H1 (cell line): ENCODE measurements around the gene ASCC1. TPM values are rescaled to one million over a fixed set of nuclear protein-coding genes. Genes with fewer than 3 reads are reported as not detected.
A peak's percentile ranks its signal among the peaks of the same experiment; 100 is the strongest.

Experiments
- CTCF ChIA-PET: fragments of 300-600 bp; sonication (Branson Sonifier 250); formaldehyde crosslinking; loops from one replicate; lab custom pipeline; 2021; ENCODE audit not compliant: partially characterized antibody; lab: Charles Lee
- POLR2A ChIA-PET: fragments of 300-600 bp; sonication (Branson Sonifier 250); formaldehyde crosslinking; loops from one replicate; lab custom pipeline; 2021; ENCODE audit warnings: inconsistent platforms; ENCODE audit not compliant: partially characterized antibody; lab: Charles Lee
- DNase-seq, 2 experiments: peaks; one replicate each; pipeline versions ENCODE4 v3.0.0 to v3.0.0-alpha.2; 2010 to 2022; ENCODE audit warnings: low spot score in 2 of 2, low read depth in 1 of 2, mixed read lengths in 1 of 2
- FAIRE-seq: peaks from 2 replicates; lab custom pipeline; 2011; peaks lifted over from hg19 to GRCh38; lab: Jason Lieb, UNC
- H2AFZ ChIP-seq: 2 replicates; pipeline ENCODE4 v1.8.1; 2012; ENCODE audit warnings: low read length, inconsistent platforms
- H2AK5ac ChIP-seq: 2 replicates; pipeline ENCODE4 v1.6.1; 2013; ENCODE audit warnings: low read depth, low read length
- H2BK120ac ChIP-seq: replicated peaks from 2 replicates; pipeline ENCODE3; 2013; ENCODE audit warnings: low read depth, low read length, inconsistent platforms
- H2BK12ac ChIP-seq: 2 replicates; pipeline ENCODE4 v1.6.1; 2013; ENCODE audit warnings: low read depth, low read length
- H2BK15ac ChIP-seq: 2 replicates; pipeline ENCODE4 v1.6.1; 2013; ENCODE audit warnings: low read length
- H2BK20ac ChIP-seq: 2 replicates; pipeline ENCODE4 v1.6.1; 2013; ENCODE audit warnings: low read length
- H2BK5ac ChIP-seq: 2 replicates; pipeline ENCODE4 v1.6.1; 2013; ENCODE audit warnings: low read depth, low read length
- H3K14ac ChIP-seq: 2 replicates; pipeline ENCODE4 v1.6.1; 2013; ENCODE audit warnings: inconsistent platforms; ENCODE audit not compliant: insufficient read length
- H3K18ac ChIP-seq: 2 replicates; pipeline ENCODE4 v1.6.1; 2013; ENCODE audit warnings: low read length; ENCODE audit errors: extremely low read depth
- H3K23ac ChIP-seq: 2 replicates; pipeline ENCODE4 v1.6.1; 2013; ENCODE audit warnings: inconsistent platforms; ENCODE audit not compliant: insufficient read length
- H3K23me2 ChIP-seq: 2 replicates; pipeline ENCODE4 v1.6.1; 2013; ENCODE audit warnings: low read depth, low read length
- H3K27ac ChIP-seq: 2 replicates; pipeline ENCODE4 v1.6.1; 2011; ENCODE audit warnings: low read depth, low read length, inconsistent platforms
- H3K27me3 ChIP-seq, 4 experiments: replicated peaks in 1 of 4; 1 replicate in 1 of 4; 2 replicates in 3 of 4; pipeline versions ENCODE4 v1.6.1 to v1.8.1; 2011 to 2013; ENCODE audit warnings: low read length in 3 of 4, mild to moderate bottlenecking in 3 of 4, inconsistent platforms in 2 of 4, mixed read lengths in 2 of 4, moderate library complexity in 1 of 4; ENCODE audit not compliant: control insufficient read depth in 3 of 4, insufficient read depth in 3 of 4; ENCODE audit errors: extremely low read depth in 1 of 4
- H3K36me3 ChIP-seq, 4 experiments: 2 replicates each; pipeline versions ENCODE4 v1.6.1 to v1.8.1; 2011 to 2013; ENCODE audit warnings: mild to moderate bottlenecking in 4 of 4, low read length in 3 of 4, moderate library complexity in 2 of 4, control low read depth in 1 of 4, inconsistent platforms in 1 of 4; ENCODE audit not compliant: insufficient read depth in 4 of 4, control insufficient read depth in 2 of 4
- H3K4ac ChIP-seq: replicated peaks from 2 replicates; pipeline ENCODE3; 2013; ENCODE audit warnings: low read length, low read depth, mixed read lengths, inconsistent platforms; ENCODE audit not compliant: insufficient read length
- H3K4me1 ChIP-seq, 4 experiments: replicated peaks in 1 of 4; 1 replicate in 1 of 4; 2 replicates in 3 of 4; pipeline versions ENCODE4 v1.6.1 to v1.8.1; 2011 to 2013; ENCODE audit warnings: low read length in 3 of 4, inconsistent platforms in 2 of 4, mixed read lengths in 1 of 4; ENCODE audit not compliant: insufficient read depth in 4 of 4, control insufficient read depth in 3 of 4
- H3K4me2 ChIP-seq, 2 experiments: 2 replicates each; pipeline versions ENCODE4 v1.6.1 to v1.8.1; 2011 to 2013; ENCODE audit warnings: low read depth in 2 of 2, low read length in 2 of 2, control low read depth in 1 of 2, inconsistent platforms in 1 of 2, mild to moderate bottlenecking in 1 of 2; ENCODE audit not compliant: insufficient read depth in 1 of 2
- H3K4me3 ChIP-seq, 4 experiments: fragments of 200-600, 300-600 bp in 1 of 4; sonication (generic), shearing (Covaris generic), sonication (Bioruptor Twin) in 1 of 4; 2 replicates each; pipeline versions ENCODE4 v1.5.1 to v1.8.1; 2011 to 2016; ENCODE audit warnings: low read length in 4 of 4, low read depth in 3 of 4, control low read depth in 2 of 4, inconsistent platforms in 2 of 4, mild to moderate bottlenecking in 2 of 4, mixed read lengths in 1 of 4, moderate library complexity in 1 of 4; ENCODE audit not compliant: insufficient read depth in 2 of 4; ENCODE audit errors: extremely low read depth in 1 of 4
- H3K56ac ChIP-seq: replicated peaks from 2 replicates; pipeline ENCODE3; 2013; ENCODE audit warnings: low read depth, mild to moderate bottlenecking, mixed read lengths, low read length, inconsistent platforms; ENCODE audit not compliant: insufficient read length
- H3K79me1 ChIP-seq: 2 replicates; pipeline ENCODE4 v1.6.1; 2013; ENCODE audit warnings: low read depth, low read length, control low read depth
- H3K79me2 ChIP-seq, 2 experiments: 2 replicates each; pipeline versions ENCODE4 v1.6.1 to v1.8.1; 2012 to 2013; ENCODE audit warnings: low read length in 2 of 2, mild to moderate bottlenecking in 2 of 2, inconsistent platforms in 1 of 2; ENCODE audit not compliant: insufficient read depth in 2 of 2, control insufficient read depth in 1 of 2
- H3K9ac ChIP-seq, 4 experiments: replicated peaks in 1 of 4; 1 replicate in 1 of 4; 2 replicates in 3 of 4; pipeline versions ENCODE4 v1.6.1 to v1.8.1; 2011 to 2013; ENCODE audit warnings: low read depth in 3 of 4, low read length in 3 of 4, control low read depth in 2 of 4, mild to moderate bottlenecking in 2 of 4, moderate library complexity in 2 of 4, inconsistent platforms in 1 of 4; ENCODE audit errors: extremely low read depth in 1 of 4
- H3K9me3 ChIP-seq, 2 experiments: 2 replicates each; pipeline versions ENCODE4 v1.6.1 to v1.8.1; 2012 to 2013; ENCODE audit warnings: mild to moderate bottlenecking in 2 of 2, moderate library complexity in 2 of 2, control low read depth in 1 of 2, inconsistent platforms in 1 of 2, low read depth in 1 of 2, low read length in 1 of 2, mixed read lengths in 1 of 2; ENCODE audit not compliant: insufficient read depth in 2 of 2
- H4K20me1 ChIP-seq, 2 experiments: replicated peaks in 1 of 2; 2 replicates each; pipeline versions ENCODE3 to v1.8.1; 2011 to 2013; ENCODE audit warnings: inconsistent platforms in 2 of 2, low read length in 2 of 2, mild to moderate bottlenecking in 1 of 2; ENCODE audit not compliant: insufficient read depth in 2 of 2, control insufficient read depth in 1 of 2
- H4K5ac ChIP-seq: 2 replicates; pipeline ENCODE4 v1.6.1; 2013; ENCODE audit warnings: low read length, low read depth, mixed read lengths, inconsistent platforms; ENCODE audit not compliant: insufficient read length
- H4K8ac ChIP-seq: 2 replicates; pipeline ENCODE4 v1.8.0; 2013; ENCODE audit warnings: mild to moderate bottlenecking, moderate library complexity, low read length, inconsistent platforms; ENCODE audit not compliant: insufficient read depth; ENCODE audit errors: extremely low read depth
- H4K91ac ChIP-seq: replicated peaks from 2 replicates; pipeline ENCODE3; 2013; ENCODE audit warnings: low read length, mixed read lengths, inconsistent platforms; ENCODE audit not compliant: insufficient read length
- CBX8 ChIP-seq: fragments of 300-800, 300-1000 bp; sonication (generic); IDR thresholded peaks from 2 replicates; pipeline ENCODE4 v1.7.1; 2016; ENCODE audit warnings: low read depth, low read length, borderline replicate concordance
- CEBPB ChIP-seq: IDR thresholded peaks from 2 replicates; pipeline ENCODE4 v1.6.1; 2012; ENCODE audit warnings: low read depth, low read length
- CREB1 ChIP-seq: IDR thresholded peaks from 2 replicates; pipeline ENCODE4 v1.6.1; 2012; ENCODE audit warnings: inconsistent platforms
- EZH2 ChIP-seq: fragments of 200-600 bp; sonication (generic); IDR thresholded peaks from 2 replicates; pipeline ENCODE4 v1.7.1; 2012; ENCODE audit warnings: low read depth, mild to moderate bottlenecking, moderate library complexity, low read length, inconsistent platforms; ENCODE audit not compliant: severe bottlenecking
- HDAC2 ChIP-seq, 2 experiments: fragments of 300-600 bp in 1 of 2; sonication (generic) in 1 of 2; IDR thresholded peaks; 2 replicates each; pipeline ENCODE4 v1.6.1; 2011 to 2012; ENCODE audit warnings: low read depth in 2 of 2, low read length in 2 of 2, mild to moderate bottlenecking in 2 of 2, moderate library complexity in 2 of 2, borderline replicate concordance in 1 of 2, inconsistent platforms in 1 of 2
- POLR2A ChIP-seq, 2 experiments: IDR thresholded peaks; 1 replicate in 1 of 2; 2 replicates in 1 of 2; pipeline ENCODE4 v1.6.1; 2011; ENCODE audit warnings: low read depth in 2 of 2, low read length in 2 of 2, mild to moderate bottlenecking in 2 of 2; ENCODE audit errors: control extremely low read depth in 1 of 2
- RBBP5 ChIP-seq: IDR thresholded peaks from 2 replicates; pipeline ENCODE4 v1.7.1; 2012; ENCODE audit warnings: low read depth, mild to moderate bottlenecking, inconsistent platforms, low read length, moderate library complexity, borderline replicate concordance
- SUZ12 ChIP-seq: fragments of 200-600 bp; sonication (generic); IDR thresholded peaks from 2 replicates; pipeline ENCODE4 v1.6.1; 2012; ENCODE audit warnings: mild to moderate bottlenecking, inconsistent platforms, low read length, moderate library complexity, mixed read lengths
- WGBS, 2 experiments: shearing (Covaris generic) in 1 of 2; methylation state at CpG; one replicate each; pipeline versions ENCODE4 v1.1.6 to v1.1.7; 2013 to 2015; ENCODE audit warnings: low lambda C conversion rate in 2 of 2, mixed read lengths in 2 of 2, inconsistent platforms in 1 of 2, low coverage in 1 of 2, missing lambda C conversion rate in 1 of 2; ENCODE audit not compliant: insufficient replicate concordance in 2 of 2, insufficient coverage in 1 of 2, insufficient read length in 1 of 2; ENCODE audit errors: extremely low coverage in 1 of 2, missing lambda C conversion rate in 1 of 2; 5-methylcytosine and 5-hydroxymethylcytosine counted together
- polyA plus RNA-seq, 7 experiments: library from polyadenylated mRNA; depleted of rRNA in 3 of 7; stranded (reverse) in 5 of 7; unstranded in 2 of 7; fragments of >200 nt in 5 of 7; fragments of 200-250 nt in 2 of 7; gene quantifications; 1 replicate in 5 of 7; 2 replicates in 1 of 7; 4 replicates in 1 of 7; pipeline versions ENCODE4 v1.2.1 to v1.2.3, GENCODE V29; 2011 to 2013; ENCODE audit warnings: missing spikeins in 2 of 7, mixed read lengths in 2 of 7
- total RNA-seq: library from RNA; stranded (reverse); fragmentation: NEBNext Ultra II Directional; extraction: Animal tissue kit (Norgen Biotek cat#: 25700); gene quantifications from 2 replicates; pipeline ENCODE4 v1.2.1, GENCODE V29; 2021
- TF ChIP-seq, protein P1 (sequence below): IDR thresholded peaks from 2 replicates; pipeline ENCODE4 v1.6.1; 2012; ENCODE audit warnings: inconsistent platforms

The ASCC1 gene
- total and polyA plus RNA-seq, 2 of the 8 experiments (the other 6 are each of a cell fraction or from before 2014, with no cell fraction given), result 25.6 to 35.8 TPM

DNA sequence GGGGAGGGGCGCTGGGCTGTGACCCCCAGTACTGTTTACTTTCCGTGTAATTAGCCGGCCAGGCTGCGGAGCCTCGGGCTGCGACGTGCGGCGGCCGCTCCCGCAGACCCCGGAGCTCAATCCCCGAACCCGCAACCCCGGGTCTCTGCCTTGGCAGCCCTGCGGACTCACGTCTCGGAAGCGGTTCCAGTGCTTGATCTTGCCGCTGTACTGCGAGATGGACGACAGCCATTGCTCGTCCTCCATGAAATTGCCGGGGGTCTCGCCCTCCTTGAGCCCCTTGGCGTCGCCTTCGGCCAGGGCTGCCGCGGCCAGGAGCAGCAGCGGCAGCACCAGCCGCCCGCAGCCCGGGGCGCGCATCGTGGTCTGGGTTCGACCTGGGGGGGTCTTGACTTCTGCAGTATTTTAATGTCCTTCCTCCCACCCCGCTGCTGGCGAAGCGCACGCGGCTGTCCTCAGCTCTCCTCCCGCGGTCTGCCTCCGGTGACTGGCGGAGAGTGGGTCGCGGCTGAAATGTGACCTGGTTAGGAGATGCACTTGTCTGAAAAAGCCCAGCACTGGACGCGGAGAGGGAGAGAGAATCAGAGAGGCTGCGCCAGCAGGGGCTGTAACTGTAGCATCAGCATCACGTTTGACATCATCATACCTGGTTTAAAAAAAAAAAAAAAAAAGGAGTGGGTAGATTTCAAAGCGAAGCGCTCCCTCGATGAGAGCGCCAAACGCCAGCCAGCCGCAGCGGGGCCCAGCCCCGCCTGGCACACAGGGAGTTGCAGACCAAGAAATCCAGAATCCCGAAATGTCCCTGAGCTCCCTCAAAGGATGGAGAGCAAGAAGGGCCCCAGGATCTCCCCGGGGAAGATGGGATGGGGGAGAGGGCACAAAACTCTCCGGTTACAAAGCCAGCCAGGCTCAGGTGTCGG, 127.8 kb downstream of the ASCC1 start, which contains the start of gene SPOCK2:
Gene SPOCK2, minus strand, starts transcription at position 583 of the 920 bp plus-strand sequence. Its CDS starts 223 bp downstream, at position 360.
- H2AK5ac ChIP-seq, result no peak within 1 kb of the TSS
- no peak within 1 kb of the TSS; the same call in 1 of the 2 replicates for H2BK15ac ChIP-seq
- H3K14ac ChIP-seq, result no peak within 1 kb of the TSS
- H2BK120ac ChIP-seq, result no peak within 1 kb of the TSS
- FAIRE-seq (no peak), DNase-seq (peak in 1 of 2 experiments; percentile 70)
- H3K23ac ChIP-seq, result no peak within 1 kb of the TSS
- H2BK20ac ChIP-seq, result no peak within 1 kb of the TSS
- WGBS, 2 experiments, result 5% methylated on average over 61 of the region's 65 CpGs; no CpG with 5 or more reads in 1 of the 2 experiments
- H3K9me3 ChIP-seq, result no peaks in the 10 kb centered on the region
- H3K4me2 ChIP-seq, result peak within 1 kb of the TSS; percentile 76 to 82
- H3K4me1 ChIP-seq, result peaks cover 3 to 22% (median 11%) of the 10 kb centered on the region in 4 experiments
- H4K91ac ChIP-seq, result no peak within 1 kb of the TSS
- H4K20me1 ChIP-seq, result no peaks in the 10 kb centered on the region
- peak within 1 kb of the TSS; percentile 41 for H3K18ac ChIP-seq
- H3K79me1 ChIP-seq, result no peaks in the 10 kb centered on the region
- H4K8ac ChIP-seq, result peak within 1 kb of the TSS; percentile 0; the same call in 1 of the 2 replicates
- no peak within 1 kb of the TSS for H2AFZ ChIP-seq
- H3K79me2 ChIP-seq, result no peaks in the 10 kb centered on the region
- peaks cover 8% of the 10 kb centered on the region; the same call in 1 of the 2 replicates for H3K23me2 ChIP-seq
- no peaks in the 10 kb centered on the region; a peak in 1 of 8 replicates for H3K36me3 ChIP-seq
- H2BK5ac ChIP-seq, result peak within 1 kb of the TSS; percentile 20; the same call in 1 of the 2 replicates
- no peak within 1 kb of the TSS for H3K56ac ChIP-seq
- CTCF ChIA-PET, result interaction anchor here (0.7 to 3.8 kb wide), 9 partner anchors 7 to 49 kb away, joined by 3 to 13 read pairs (median 3); no protein-coding TSS in a partner anchor
- no peak within 1 kb of the TSS for H3K27ac ChIP-seq
- no peak within 1 kb of the TSS for H3K9ac ChIP-seq
- H3K4ac ChIP-seq, result no peak within 1 kb of the TSS
- peak within 1 kb of the TSS; percentile 49 to 60 (median 54) for H3K4me3 ChIP-seq
- peaks cover 19 to 50% (median 45%) of the 10 kb centered on the region in 4 experiments for H3K27me3 ChIP-seq
- TF ChIP-seq, protein P1, sequence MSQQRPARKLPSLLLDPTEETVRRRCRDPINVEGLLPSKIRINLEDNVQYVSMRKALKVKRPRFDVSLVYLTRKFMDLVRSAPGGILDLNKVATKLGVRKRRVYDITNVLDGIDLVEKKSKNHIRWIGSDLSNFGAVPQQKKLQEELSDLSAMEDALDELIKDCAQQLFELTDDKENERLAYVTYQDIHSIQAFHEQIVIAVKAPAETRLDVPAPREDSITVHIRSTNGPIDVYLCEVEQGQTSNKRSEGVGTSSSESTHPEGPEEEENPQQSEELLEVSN, result peak; percentile 29
- TF ChIP-seq CREB1, result 0 out of 2 replicates have a peak, but pooled peaks have one; percentile 4
- no peak for TF ChIP-seq CBX8
- 0 out of 2 replicates have a peak, but pooled peaks have one; percentile 52 for TF ChIP-seq RBBP5
- peak in 1 of 2 experiments; percentile 17; a peak in 1 of 4 replicates for TF ChIP-seq HDAC2 (IDR thresholded peaks at IDR 0.05; ENCODE audit: borderline replicate concordance in 1 of 2, low read depth in 2 of 2, low read length in 2 of 2)
- peak; percentile 92 for TF ChIP-seq EZH2
- peak; percentile 94 for TF ChIP-seq SUZ12
- no peak for TF ChIP-seq POLR2A (IDR thresholded peaks at IDR 0.05; ENCODE audit: control extremely low read depth in 1 of 2, low read depth in 2 of 2, low read length in 2 of 2)
- TF ChIP-seq CEBPB, result no peak
- POLR2A ChIA-PET, result interaction anchor here (0.6 to 2.5 kb wide), 10 partner anchors 9 to 266 kb away, joined by 3 to 13 read pairs (median 3); partner anchors contain the start of gene DDIT4
- H4K5ac ChIP-seq, result no peak within 1 kb of the TSS
- H2BK12ac ChIP-seq, result 0 out of 2 replicates have a peak within 1 kb of the TSS, but pooled peaks have one; percentile 42
